GM21529 (cell line): Measurements from ENCODE around the gene GPSM1.
"Not testable (repeated sequence)": the region's sequence is repeated elsewhere in the genome, so short reads cannot be mapped to it uniquely, and the experiment has no call there.

ENCODE experiments used
- ATAC-seq: cut with Tn5 transposase; IDR thresholded peaks from one replicate; pipeline ENCODE4 v1.9.1; 2021; ENCODE audit not compliant: unreplicated experiment

The GPSM1 gene

GRCh38 chr9:136316896-136317676 lies 10.3 kb upstream of the GPSM1 start:
- no peak for ATAC-seq

DNA sequence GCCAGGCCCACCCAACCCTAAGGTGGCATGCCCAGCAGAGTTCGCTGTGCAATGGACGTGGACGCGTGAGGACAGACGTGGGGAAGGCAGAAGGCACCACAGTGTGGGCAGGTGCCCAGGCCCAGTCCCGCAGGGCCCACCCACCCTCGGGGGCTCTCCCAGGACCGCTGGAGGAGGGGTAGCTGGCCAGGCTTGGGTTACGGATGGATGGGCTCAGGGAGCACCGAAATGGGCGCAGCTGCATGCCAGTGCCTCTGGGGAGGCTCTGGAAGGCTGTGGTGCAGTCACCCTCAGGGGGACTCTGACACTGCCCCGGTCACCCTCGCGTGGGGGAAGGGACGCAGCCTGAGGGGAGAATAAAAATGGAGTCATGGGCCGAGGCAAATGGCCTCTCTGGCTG lies 9.6 kb upstream of the GPSM1 start:
- no peak for ATAC-seq

- ATAC-seq, result no peak
These were observed 9.1 kb upstream of the GPSM1 start for GRCh38 chr9:136318111-136318775.

GRCh38 chr9:136318776-136319241 lies 8.5 kb upstream of the GPSM1 start:
- no peak for ATAC-seq

DNA sequence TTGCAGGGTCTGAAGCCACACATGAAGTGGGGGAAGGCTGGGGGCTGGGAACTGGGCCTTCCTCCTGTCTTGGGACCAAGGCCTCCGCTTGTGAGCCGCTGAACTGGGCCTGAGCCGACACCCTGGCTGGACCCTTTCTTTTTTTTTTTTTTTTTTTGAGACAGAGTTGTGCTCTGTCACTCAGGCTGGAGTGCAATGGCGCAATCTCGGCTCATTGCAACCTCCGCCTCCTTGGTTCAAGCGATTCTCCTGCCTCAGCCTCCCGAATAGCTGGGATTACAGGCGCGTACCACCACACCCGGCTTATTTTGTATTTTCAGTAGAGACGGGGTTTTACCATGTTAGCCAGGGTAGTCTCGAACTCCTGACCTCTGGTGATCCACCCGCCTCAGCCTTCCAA lies 8.1 kb upstream of the GPSM1 start:
- not testable (repeated sequence) for ATAC-seq

DNA sequence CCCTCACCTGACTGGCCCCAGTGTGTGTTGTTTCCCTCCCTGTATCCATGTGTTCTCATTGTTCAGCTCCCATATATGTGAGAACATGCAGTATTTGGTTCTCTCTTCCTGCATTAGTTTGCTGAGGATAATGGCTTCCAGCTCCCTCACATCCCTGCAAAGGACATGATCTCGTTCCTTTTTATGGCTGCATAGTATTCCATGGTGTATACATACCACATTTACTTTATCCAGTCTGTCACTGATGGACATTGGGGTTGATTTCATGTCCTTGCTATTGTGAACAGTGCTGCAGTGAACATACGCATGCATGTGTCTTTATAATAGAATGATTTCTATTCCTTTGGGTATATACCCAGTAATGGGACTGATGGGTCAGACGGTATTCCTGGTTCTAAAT lies 7.4 kb upstream of the GPSM1 start:
- not testable (repeated sequence) for ATAC-seq

DNA sequence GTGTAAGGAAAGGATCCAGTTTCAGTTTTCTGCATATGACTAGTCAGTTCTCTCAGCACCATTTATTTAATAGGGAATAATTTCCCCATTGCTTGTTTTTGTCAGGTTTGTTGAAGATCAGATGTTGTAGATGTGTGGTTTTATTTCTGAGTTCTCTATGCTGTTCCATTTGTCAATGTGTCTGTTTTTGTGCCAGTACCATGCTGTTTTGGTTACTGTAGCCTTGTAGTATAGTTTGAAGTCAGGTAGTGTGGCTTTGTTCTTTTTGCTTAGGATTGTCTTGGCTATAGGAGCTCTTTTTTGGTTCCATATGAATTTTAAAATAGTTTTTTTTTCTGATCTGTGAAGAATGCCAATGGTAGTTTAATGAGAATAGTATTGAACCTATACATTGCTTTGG lies 6.4 kb upstream of the GPSM1 start:
- ATAC-seq, result not testable (repeated sequence)

- ATAC-seq, result no peak
These were observed 5.8 kb upstream of the GPSM1 start for GRCh38 chr9:136321561-136321960.

GRCh38 chr9:136322756-136323330 lies 4.5 kb upstream of the GPSM1 start:
- ATAC-seq, result no peak

- no peak for ATAC-seq
These were observed 4.0 kb upstream of the GPSM1 start for GRCh38 chr9:136323371-136323789.

DNA sequence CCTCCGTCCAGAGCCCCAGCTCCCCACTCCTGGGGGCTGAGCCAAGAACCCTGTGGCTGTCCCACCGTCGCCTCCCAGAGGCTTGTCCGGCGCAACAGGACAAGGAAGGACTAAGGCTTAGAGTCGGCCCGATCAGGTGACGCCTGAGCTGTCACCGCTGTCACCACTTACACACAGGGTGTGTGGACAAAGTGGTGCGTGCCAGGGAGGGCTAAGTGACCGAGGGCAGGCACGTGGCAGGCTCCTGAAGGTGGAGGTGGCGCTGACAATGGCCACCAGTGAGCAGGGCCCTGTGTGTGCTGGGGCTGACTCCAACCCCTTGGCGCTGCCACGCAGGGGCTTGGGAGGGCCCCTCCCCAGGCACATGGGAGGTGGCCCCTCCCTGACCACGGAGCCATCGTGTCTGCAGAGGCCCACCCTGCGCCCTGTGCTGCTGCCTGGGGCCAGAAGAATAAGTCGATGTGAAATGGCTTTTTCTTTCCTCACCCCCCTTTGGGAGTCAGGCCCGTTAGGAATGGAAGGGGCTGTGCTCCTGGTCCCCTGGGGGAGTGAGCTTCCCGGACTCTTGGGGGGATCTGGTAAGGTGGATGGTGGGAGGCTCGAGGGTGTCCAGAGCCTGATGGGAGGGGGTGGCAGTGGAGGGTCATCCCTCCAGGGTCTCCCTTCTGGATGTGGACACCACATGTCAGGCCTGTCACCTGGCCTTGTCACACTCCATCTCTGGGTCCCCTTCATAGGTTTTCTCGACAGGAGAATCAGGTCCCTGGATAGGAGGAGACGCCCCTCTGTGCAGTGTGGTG lies 2.6 kb upstream of the GPSM1 start:
- no peak for ATAC-seq

- no peak for ATAC-seq
These were observed 2.0 kb upstream of the GPSM1 start for GRCh38 chr9:136325358-136325757.

DNA sequence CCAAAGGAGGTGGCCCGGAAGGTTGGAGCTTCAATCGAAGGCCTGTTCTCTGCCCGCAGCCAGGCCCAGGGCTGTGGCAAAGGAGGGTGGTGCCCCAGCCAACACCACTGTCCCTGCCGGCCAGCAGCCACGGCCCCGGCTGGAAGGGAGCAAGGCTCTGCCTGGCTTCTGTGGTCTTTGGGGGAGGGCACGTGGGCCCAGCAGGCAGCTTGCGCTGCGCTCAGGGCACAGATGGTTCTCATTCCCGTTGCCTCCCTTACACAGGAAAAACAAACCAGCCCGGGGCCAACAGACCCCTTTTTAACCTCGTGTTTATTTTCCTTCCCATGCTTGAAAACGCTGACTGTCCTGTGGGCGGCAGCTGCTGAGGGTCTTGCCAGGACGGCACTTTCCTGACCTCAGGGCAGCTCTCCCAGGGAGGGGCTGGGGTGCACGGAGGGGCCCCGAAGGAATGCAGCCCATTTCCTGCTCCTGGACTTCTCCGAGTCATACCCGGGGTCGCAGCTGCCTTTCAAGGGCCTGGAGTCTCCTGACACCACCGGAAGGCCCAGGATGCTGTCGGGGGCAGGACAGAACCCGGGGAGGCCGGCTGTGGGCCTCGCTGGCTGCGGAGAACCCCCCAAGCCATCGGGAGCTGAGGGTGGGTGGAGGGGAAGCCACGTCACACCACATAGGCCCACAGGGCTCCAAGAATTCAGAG lies 1.1 kb upstream of the GPSM1 start:
- ATAC-seq, result no peak

GRCh38 chr9:136326761-136327303 lies 507 bp upstream of the GPSM1 start:
- ATAC-seq, result no peak

DNA sequence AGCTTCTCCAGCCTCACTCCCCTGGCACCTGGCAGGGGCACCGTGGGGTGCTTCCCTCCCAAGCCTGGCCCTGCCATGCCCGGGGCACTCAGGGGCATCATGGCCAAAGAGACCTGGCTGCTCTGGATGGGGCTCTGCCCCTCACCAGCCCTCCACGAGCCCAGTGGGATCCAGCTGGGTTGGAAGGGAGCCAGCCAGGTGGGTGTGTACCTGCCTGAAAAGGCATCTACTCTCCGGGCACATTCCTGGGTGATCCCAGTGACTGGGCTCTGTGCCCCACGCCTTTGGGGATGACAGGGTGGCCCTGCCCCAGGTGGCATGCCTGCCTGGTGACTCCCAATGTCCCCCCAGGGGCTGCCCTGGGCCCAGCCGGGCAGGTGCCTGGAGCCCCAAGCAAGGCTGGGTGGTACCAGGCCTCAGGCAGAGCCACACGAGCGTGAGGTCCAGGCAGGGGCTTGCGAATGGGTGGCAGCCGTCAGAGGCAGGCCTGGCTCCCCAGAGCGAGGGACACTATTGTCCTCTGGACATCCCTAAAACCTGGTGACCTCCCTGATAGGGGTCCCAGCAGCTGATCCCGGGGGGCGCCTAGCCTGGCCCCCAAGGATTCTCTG lies 777 bp downstream of the GPSM1 start:
- no peak for ATAC-seq

- no peak for ATAC-seq
These were observed 1.3 kb downstream of the GPSM1 start for GRCh38 chr9:136328622-136329041.

- ATAC-seq, result no peak
These were observed 1.9 kb downstream of the GPSM1 start for GRCh38 chr9:136329211-136329627.

DNA sequence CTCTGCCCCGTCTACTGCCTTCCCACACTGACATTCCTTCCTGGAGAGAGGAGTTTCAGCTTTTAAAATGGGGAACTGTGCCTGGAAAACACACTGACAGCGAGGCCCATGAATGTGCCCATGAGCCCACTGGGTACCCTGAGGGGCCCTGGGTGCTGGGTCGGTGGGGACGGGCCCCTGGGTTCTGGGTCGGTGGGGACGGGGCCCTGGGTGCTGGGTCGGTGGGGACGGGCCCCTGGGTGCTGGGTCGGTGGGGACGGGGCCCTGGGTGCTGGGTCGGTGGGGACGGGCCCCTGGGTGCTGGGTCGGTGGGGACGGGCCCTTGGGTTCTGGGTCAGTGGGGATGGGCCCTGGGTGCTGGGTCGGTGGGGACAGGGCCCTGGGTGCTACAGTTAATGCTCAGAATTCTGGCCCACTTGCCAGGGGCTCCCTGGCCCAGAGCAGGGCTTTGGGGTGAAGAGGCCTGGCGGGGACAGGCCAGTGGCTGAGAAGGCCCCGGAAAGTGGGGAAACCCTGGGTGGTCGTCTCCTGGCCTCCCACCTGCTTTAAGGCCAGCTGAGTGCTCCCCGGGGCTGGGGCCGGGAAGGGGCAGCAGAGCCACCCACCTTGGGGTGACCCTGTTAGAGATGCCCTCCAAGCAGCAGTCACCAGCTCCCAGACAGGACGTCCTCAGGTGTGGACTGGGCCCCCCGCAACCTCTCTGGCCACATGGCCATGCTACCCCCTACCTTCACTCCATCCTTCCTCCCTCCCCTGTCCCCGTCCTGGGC lies 2.5 kb downstream of the GPSM1 start:
- ATAC-seq, result no peak

- no peak for ATAC-seq
These were observed 3.2 kb downstream of the GPSM1 start for GRCh38 chr9:136330406-136330990.
